HEK293 (cell line): ENCODE results near the gene TNFAIP8L2.
A peak's percentile ranks its signal among the peaks of the same experiment; 100 is the strongest.

ENCODE experiments used
- BCL11A ChIP-seq: fragments of 450-650 bp; formaldehyde crosslinking; IDR thresholded peaks from 2 replicates; pipeline ENCODE4 v1.5.1; 2016; ENCODE audit warnings: low read depth, missing biosample characterization, missing genetic modification characterization
- BCL11B ChIP-seq: fragments of 450-650 bp; formaldehyde crosslinking; IDR thresholded peaks from 2 replicates; pipeline ENCODE4 v1.5.1; 2016; ENCODE audit warnings: low read depth, missing biosample characterization, missing genetic modification characterization
- MEIS1 ChIP-seq: sonication (generic); formaldehyde crosslinking; IDR thresholded peaks from 2 replicates; pipeline ENCODE4 v1.8.1; 2022; ENCODE audit warnings: missing genetic modification reagents, mild to moderate bottlenecking, borderline replicate concordance
- SCRT2 ChIP-seq: fragments of 450-650 bp; formaldehyde crosslinking; IDR thresholded peaks from 2 replicates; pipeline ENCODE4 v1.5.1; 2016; ENCODE audit warnings: missing biosample characterization, missing genetic modification characterization
- SETDB1 ChIP-seq: IDR thresholded peaks from one replicate; pipeline ENCODE4 v1.6.1; 2017; ENCODE audit warnings: mild to moderate bottlenecking, low read length, moderate library complexity, mixed read lengths; ENCODE audit not compliant: insufficient read length
- ZBTB7A ChIP-seq: fragments of 450-650 bp; formaldehyde crosslinking; IDR thresholded peaks from 2 replicates; pipeline ENCODE4 v1.5.1; 2016; ENCODE audit warnings: low read depth, missing biosample characterization, missing genetic modification characterization
- ZFP3 ChIP-seq: fragments of 450-650 bp; formaldehyde crosslinking; IDR thresholded peaks from 2 replicates; pipeline ENCODE4 v1.5.1; 2016; ENCODE audit warnings: low read depth, missing biosample characterization, missing genetic modification characterization
- ZFP69B ChIP-seq: fragments of 450-650 bp; formaldehyde crosslinking; IDR thresholded peaks from 2 replicates; pipeline ENCODE4 v1.5.1; 2016; ENCODE audit warnings: missing biosample characterization, missing genetic modification characterization
- ZNF10 ChIP-seq: fragments of 450-650 bp; formaldehyde crosslinking; IDR thresholded peaks from 2 replicates; pipeline ENCODE4 v1.5.1; 2017; ENCODE audit warnings: missing biosample characterization, missing genetic modification characterization
- ZNF121 ChIP-seq: fragments of 450-650 bp; formaldehyde crosslinking; IDR thresholded peaks from 2 replicates; pipeline ENCODE4 v1.5.1; 2016; ENCODE audit warnings: missing biosample characterization, missing genetic modification characterization
- ZNF155 ChIP-seq: fragments of 450-650 bp; formaldehyde crosslinking; IDR thresholded peaks from 2 replicates; pipeline ENCODE4 v1.5.1; 2016; ENCODE audit warnings: missing biosample characterization, missing genetic modification characterization
- ZNF202 ChIP-seq: fragments of 450-650 bp; formaldehyde crosslinking; IDR thresholded peaks from 2 replicates; pipeline ENCODE4 v1.5.1; 2016; ENCODE audit warnings: missing biosample characterization, missing genetic modification characterization, borderline replicate concordance
- ZNF274 ChIP-seq, 2 experiments: fragments of 200-500 bp in 1 of 2; fragments of 450-650 bp in 1 of 2; sonication (Bioruptor generic) in 1 of 2; formaldehyde crosslinking in 1 of 2; IDR thresholded peaks; 2 replicates each; pipeline versions ENCODE4 v1.5.1 to v1.6.1; 2014 to 2016; ENCODE audit warnings: borderline replicate concordance in 1 of 2, inconsistent platforms in 1 of 2, low read length in 1 of 2, missing biosample characterization in 1 of 2, missing genetic modification characterization in 1 of 2
- ZNF311 ChIP-seq: fragments of 450-650 bp; formaldehyde crosslinking; IDR thresholded peaks from 2 replicates; pipeline ENCODE4 v1.5.1; 2017; ENCODE audit warnings: missing biosample characterization, missing genetic modification characterization, borderline replicate concordance
- ZNF354C ChIP-seq: fragments of 450-650 bp; formaldehyde crosslinking; IDR thresholded peaks from 2 replicates; pipeline ENCODE4 v1.5.1; 2016; ENCODE audit warnings: missing biosample characterization, missing genetic modification characterization, low read depth, borderline replicate concordance
- ZNF366 ChIP-seq: fragments of 450-650 bp; formaldehyde crosslinking; conservative IDR thresholded peaks from 2 replicates; pipeline ENCODE4 v1.5.1; 2016; ENCODE audit warnings: missing biosample characterization, missing genetic modification characterization
- ZNF391 ChIP-seq: fragments of 450-650 bp; formaldehyde crosslinking; IDR thresholded peaks from 2 replicates; pipeline ENCODE4 v1.5.1; 2016; ENCODE audit warnings: low read depth, missing biosample characterization, missing genetic modification characterization, borderline replicate concordance
- ZNF394 ChIP-seq: fragments of 450-650 bp; formaldehyde crosslinking; IDR thresholded peaks from 2 replicates; pipeline ENCODE4 v1.5.1; 2016; ENCODE audit warnings: missing biosample characterization, missing genetic modification characterization, mild to moderate bottlenecking, moderate library complexity, borderline replicate concordance
- ZNF558 ChIP-seq: fragments of 450-650 bp; formaldehyde crosslinking; IDR thresholded peaks from 2 replicates; pipeline ENCODE4 v1.5.1; 2016; ENCODE audit warnings: missing biosample characterization, missing genetic modification characterization
- ZNF610 ChIP-seq: fragments of 450-650 bp; formaldehyde crosslinking; IDR thresholded peaks from 2 replicates; pipeline ENCODE4 v1.5.1; 2016; ENCODE audit warnings: missing biosample characterization, missing genetic modification characterization, borderline replicate concordance
- ZNF623 ChIP-seq: fragments of 450-650 bp; formaldehyde crosslinking; IDR thresholded peaks from 2 replicates; pipeline ENCODE4 v1.5.1; 2016; ENCODE audit warnings: missing biosample characterization, missing genetic modification characterization
- ZNF626 ChIP-seq: fragments of 450-650 bp; sonication (Bioruptor Pico); formaldehyde crosslinking; IDR thresholded peaks from 2 replicates; pipeline ENCODE4 v1.5.1; 2018; ENCODE audit warnings: missing biosample characterization, missing genetic modification characterization, inconsistent platforms
- ZNF701 ChIP-seq: fragments of 450-650 bp; formaldehyde crosslinking; IDR thresholded peaks from 2 replicates; pipeline ENCODE4 v1.5.1; 2016; ENCODE audit warnings: missing biosample characterization, missing genetic modification characterization
- ZNF707 ChIP-seq: fragments of 450-650 bp; formaldehyde crosslinking; IDR thresholded peaks from 2 replicates; pipeline ENCODE4 v1.5.1; 2016; ENCODE audit warnings: missing biosample characterization, missing genetic modification characterization
- ZNF776 ChIP-seq: fragments of 450-650 bp; formaldehyde crosslinking; IDR thresholded peaks from 2 replicates; pipeline ENCODE4 v1.5.0; 2017; ENCODE audit warnings: missing biosample characterization, missing genetic modification characterization, borderline replicate concordance
- ZNF830 ChIP-seq: fragments of 450-650 bp; IDR thresholded peaks from 2 replicates; pipeline ENCODE4 v1.5.0; 2018; ENCODE audit warnings: missing biosample characterization, missing genetic modification characterization, low read depth, mild to moderate bottlenecking, moderate library complexity
- TF ChIP-seq, protein P1 (sequence below): fragments of 450-650 bp; formaldehyde crosslinking; IDR thresholded peaks from 2 replicates; pipeline ENCODE4 v1.5.1; 2017; ENCODE audit warnings: missing biosample characterization, missing genetic modification characterization
- TF ChIP-seq, protein P2 (sequence below): fragments of 450-650 bp; formaldehyde crosslinking; IDR thresholded peaks from 2 replicates; pipeline ENCODE4 v1.5.1; 2016; ENCODE audit warnings: missing biosample characterization, missing genetic modification characterization
- TF ChIP-seq, protein P3 (sequence below): fragments of 450-650 bp; formaldehyde crosslinking; IDR thresholded peaks from 2 replicates; pipeline ENCODE4 v1.5.1; 2016; ENCODE audit warnings: missing biosample characterization, missing genetic modification characterization
- TF ChIP-seq, protein P4 (sequence below): fragments of 450-650 bp; formaldehyde crosslinking; IDR thresholded peaks from 2 replicates; pipeline ENCODE4 v1.5.1; 2017; ENCODE audit warnings: missing biosample characterization, missing genetic modification characterization

TNFAIP8L2 gene

DNA sequence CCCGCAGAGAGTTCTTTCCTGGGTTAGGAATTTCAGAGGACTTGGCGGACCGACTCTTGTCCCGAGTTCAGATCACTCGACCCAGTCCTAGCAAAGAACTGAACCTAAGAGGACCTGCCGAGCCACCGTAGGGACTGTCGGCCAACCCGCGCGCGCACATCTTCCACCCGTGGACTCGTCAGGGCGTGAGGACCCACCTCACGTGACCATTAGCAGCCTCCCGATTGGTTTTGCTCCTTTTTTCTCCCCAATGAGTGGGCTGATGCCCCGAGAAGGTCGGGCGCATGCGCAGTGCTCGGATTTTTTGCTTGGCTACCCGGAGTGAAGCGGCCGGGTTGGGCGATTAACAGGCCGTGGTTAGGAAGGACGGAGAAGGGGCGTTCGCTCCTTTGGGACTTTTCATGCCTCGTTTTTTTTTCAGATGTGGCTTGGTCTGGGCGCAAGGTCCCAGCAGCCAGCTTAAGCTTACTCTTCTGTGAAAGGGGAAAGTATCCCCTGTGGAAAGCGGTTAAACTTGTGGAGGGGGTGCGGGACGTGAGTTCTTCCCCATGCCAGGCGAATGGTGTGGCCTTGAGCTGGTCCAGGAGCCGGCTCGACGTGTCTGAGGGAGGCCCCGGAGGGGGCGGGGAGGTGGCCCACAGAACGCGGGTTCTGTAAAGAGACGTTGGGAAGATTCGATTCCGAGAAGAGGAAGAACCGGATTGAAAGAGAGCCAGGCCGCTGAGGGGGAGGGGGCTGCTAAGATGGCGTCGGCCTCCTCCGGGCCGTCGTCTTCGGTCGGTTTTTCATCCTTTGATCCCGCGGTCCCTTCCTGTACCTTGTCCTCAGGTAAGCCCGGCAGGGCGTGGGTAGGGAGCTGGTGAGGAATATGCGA is 42.0 kb downstream of the TNFAIP8L2 start, which contains the start of gene PIP5K1A (continued):
- TF ChIP-seq MEIS1 (CRISPR knock-in tag) (no peak), SCRT2 (tag by site-specific recombination) (no peak), ZNF623 (no peak), ZFP3 (no peak), ZNF701 (no peak), ZNF354C (no peak), BCL11A (tag by site-specific recombination) (no peak), ZNF366 (tag by site-specific recombination) (peak; percentile 74), ZNF155 (no peak), ZBTB7A (tag by site-specific recombination) (peak; percentile 13; the same call in 1 of the 2 replicates), ZNF391 (tag by site-specific recombination) (no peak), ZNF707 (tag by site-specific recombination) (no peak), ZNF626 (tag by site-specific recombination) (no peak), ZNF121 (no peak), ZNF776 (tag by site-specific recombination) (no peak), ZNF311 (tag by site-specific recombination) (no peak), ZNF610 (tag by site-specific recombination) (no peak), ZNF10 (no peak), ZFP69B (tag by site-specific recombination) (peak; percentile 83), ZNF830 (tag by site-specific recombination) (no peak), ZNF394 (tag by site-specific recombination) (peak; percentile 21; the same call in 1 of the 2 replicates), ZNF274 (IDR thresholded peaks at IDR 0.05; ENCODE audit: low read length) (no peak), ZNF274 (tag by site-specific recombination; IDR thresholded peaks at IDR 0.05; ENCODE audit: borderline replicate concordance) (no peak), ZNF202 (tag by site-specific recombination) (no peak), BCL11B (tag by site-specific recombination) (no peak), ZNF558 (peak; percentile 15; the same call in 1 of the 2 replicates), SETDB1 (no peak)
- TF ChIP-seq, protein P1, sequence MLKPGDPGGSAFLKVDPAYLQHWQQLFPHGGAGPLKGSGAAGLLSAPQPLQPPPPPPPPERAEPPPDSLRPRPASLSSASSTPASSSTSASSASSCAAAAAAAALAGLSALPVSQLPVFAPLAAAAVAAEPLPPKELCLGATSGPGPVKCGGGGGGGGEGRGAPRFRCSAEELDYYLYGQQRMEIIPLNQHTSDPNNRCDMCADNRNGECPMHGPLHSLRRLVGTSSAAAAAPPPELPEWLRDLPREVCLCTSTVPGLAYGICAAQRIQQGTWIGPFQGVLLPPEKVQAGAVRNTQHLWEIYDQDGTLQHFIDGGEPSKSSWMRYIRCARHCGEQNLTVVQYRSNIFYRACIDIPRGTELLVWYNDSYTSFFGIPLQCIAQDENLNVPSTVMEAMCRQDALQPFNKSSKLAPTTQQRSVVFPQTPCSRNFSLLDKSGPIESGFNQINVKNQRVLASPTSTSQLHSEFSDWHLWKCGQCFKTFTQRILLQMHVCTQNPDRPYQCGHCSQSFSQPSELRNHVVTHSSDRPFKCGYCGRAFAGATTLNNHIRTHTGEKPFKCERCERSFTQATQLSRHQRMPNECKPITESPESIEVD (tag by site-specific recombination): no peak
- TF ChIP-seq, protein P2, sequence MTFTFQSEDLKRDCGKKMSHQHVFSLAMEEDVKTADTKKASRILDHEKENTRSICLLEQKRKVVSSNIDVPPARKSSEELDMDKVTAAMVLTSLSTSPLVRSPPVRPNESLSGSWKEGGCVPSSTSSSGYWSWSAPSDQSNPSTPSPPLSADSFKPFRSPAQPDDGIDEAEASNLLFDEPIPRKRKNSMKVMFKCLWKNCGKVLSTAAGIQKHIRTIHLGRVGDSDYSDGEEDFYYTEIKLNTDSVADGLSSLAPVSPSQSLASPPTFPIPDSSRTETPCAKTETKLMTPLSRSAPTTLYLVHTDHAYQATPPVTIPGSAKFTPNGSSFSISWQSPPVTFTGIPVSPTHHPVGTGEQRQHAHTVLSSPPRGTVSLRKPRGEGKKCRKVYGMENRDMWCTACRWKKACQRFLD (tag by site-specific recombination): no peak
- TF ChIP-seq, protein P3, sequence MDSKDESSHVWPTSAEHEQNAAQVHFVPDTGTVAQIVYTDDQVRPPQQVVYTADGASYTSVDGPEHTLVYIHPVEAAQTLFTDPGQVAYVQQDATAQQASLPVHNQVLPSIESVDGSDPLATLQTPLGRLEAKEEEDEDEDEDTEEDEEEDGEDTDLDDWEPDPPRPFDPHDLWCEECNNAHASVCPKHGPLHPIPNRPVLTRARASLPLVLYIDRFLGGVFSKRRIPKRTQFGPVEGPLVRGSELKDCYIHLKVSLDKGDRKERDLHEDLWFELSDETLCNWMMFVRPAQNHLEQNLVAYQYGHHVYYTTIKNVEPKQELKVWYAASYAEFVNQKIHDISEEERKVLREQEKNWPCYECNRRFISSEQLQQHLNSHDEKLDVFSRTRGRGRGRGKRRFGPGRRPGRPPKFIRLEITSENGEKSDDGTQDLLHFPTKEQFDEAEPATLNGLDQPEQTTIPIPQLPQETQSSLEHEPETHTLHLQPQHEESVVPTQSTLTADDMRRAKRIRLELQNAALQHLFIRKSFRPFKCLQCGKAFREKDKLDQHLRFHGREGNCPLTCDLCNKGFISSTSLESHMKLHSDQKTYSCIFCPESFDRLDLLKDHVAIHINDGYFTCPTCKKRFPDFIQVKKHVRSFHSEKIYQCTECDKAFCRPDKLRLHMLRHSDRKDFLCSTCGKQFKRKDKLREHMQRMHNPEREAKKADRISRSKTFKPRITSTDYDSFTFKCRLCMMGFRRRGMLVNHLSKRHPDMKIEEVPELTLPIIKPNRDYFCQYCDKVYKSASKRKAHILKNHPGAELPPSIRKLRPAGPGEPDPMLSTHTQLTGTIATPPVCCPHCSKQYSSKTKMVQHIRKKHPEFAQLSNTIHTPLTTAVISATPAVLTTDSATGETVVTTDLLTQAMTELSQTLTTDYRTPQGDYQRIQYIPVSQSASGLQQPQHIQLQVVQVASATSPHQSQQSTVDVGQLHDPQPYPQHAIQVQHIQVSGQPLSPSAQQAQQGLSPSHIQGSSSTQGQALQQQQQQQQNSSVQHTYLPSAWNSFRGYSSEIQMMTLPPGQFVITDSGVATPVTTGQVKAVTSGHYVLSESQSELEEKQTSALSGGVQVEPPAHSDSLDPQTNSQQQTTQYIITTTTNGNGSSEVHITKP (tag by site-specific recombination): peak; percentile 97
- TF ChIP-seq, protein P4, sequence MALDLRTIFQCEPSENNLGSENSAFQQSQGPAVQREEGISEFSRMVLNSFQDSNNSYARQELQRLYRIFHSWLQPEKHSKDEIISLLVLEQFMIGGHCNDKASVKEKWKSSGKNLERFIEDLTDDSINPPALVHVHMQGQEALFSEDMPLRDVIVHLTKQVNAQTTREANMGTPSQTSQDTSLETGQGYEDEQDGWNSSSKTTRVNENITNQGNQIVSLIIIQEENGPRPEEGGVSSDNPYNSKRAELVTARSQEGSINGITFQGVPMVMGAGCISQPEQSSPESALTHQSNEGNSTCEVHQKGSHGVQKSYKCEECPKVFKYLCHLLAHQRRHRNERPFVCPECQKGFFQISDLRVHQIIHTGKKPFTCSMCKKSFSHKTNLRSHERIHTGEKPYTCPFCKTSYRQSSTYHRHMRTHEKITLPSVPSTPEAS (tag by site-specific recombination): no peak; the same call in 1 of the 2 replicates
